ENCODE data around the gene TFEC. TPM values are rescaled to one million over a fixed set of nuclear protein-coding genes. Genes with fewer than 3 reads are reported as not detected.

The TFEC gene
- total RNA-seq, 1 donor from 2014 or later, result not detected

GRCh38 chr7:115952832-115953231 is 77.7 kb downstream of the TFEC start:
- H3K4me1 Mint-ChIP-seq (ENCODE audit: low read depth, unreplicated experiment), result no peaks in the 10 kb centered on the region
- TF ChIP-seq CTCF (IDR thresholded peaks at IDR 0.05; ENCODE audit: partially characterized antibody, unreplicated experiment), result no peak
- peak; percentile 13 for DNase-seq
- H3K4me3 Mint-ChIP-seq (ENCODE audit: unreplicated experiment), result no peak overlapping the region
- H3K27ac Mint-ChIP-seq (ENCODE audit: unreplicated experiment), result no peak overlapping the region
- H3K9me3 Mint-ChIP-seq (ENCODE audit: unreplicated experiment), result no peaks in the 10 kb centered on the region
- H3K36me3 Mint-ChIP-seq (ENCODE audit: unreplicated experiment), result no peaks in the 10 kb centered on the region
- H3K27me3 Mint-ChIP-seq (ENCODE audit: unreplicated experiment), result no peaks in the 10 kb centered on the region

- DNase-seq, result no peak
- no peak overlapping the region for H3K27ac Mint-ChIP-seq (ENCODE audit: unreplicated experiment)
- no peaks in the 10 kb centered on the region for H3K36me3 Mint-ChIP-seq (ENCODE audit: unreplicated experiment)
- no peak for TF ChIP-seq CTCF (IDR thresholded peaks at IDR 0.05; ENCODE audit: partially characterized antibody, unreplicated experiment)
- no peaks in the 10 kb centered on the region for H3K9me3 Mint-ChIP-seq (ENCODE audit: unreplicated experiment)
- no peaks in the 10 kb centered on the region for H3K27me3 Mint-ChIP-seq (ENCODE audit: unreplicated experiment)
- H3K4me1 Mint-ChIP-seq (ENCODE audit: low read depth, unreplicated experiment), result no peaks in the 10 kb centered on the region
- H3K4me3 Mint-ChIP-seq (ENCODE audit: unreplicated experiment), result no peak overlapping the region
Measured at GRCh38 chr7:115951547-115951946, 79.0 kb downstream of the TFEC start.

- DNase-seq, result no peak
- Mint-ChIP-seq H3K27ac (ENCODE audit: unreplicated experiment) (no peak overlapping the region), H3K27me3 (ENCODE audit: unreplicated experiment) (no peaks in the 10 kb centered on the region), H3K4me3 (ENCODE audit: unreplicated experiment) (no peak overlapping the region), H3K4me1 (ENCODE audit: low read depth, unreplicated experiment) (peaks cover 2% of the 10 kb centered on the region), H3K9me3 (ENCODE audit: unreplicated experiment) (no peaks in the 10 kb centered on the region), H3K36me3 (ENCODE audit: unreplicated experiment) (no peaks in the 10 kb centered on the region)
- no peak for TF ChIP-seq CTCF (IDR thresholded peaks at IDR 0.05; ENCODE audit: partially characterized antibody, unreplicated experiment)
Measured at GRCh38 chr7:115941703-115942268, 88.8 kb downstream of the TFEC start.

- peaks cover 4% of the 10 kb centered on the region for H3K4me1 Mint-ChIP-seq (ENCODE audit: low read depth, unreplicated experiment)
- no peaks in the 10 kb centered on the region for H3K27me3 Mint-ChIP-seq (ENCODE audit: unreplicated experiment)
- no peak overlapping the region for H3K27ac Mint-ChIP-seq (ENCODE audit: unreplicated experiment)
- DNase-seq, result no peak
- no peaks in the 10 kb centered on the region for H3K9me3 Mint-ChIP-seq (ENCODE audit: unreplicated experiment)
- no peak overlapping the region for H3K4me3 Mint-ChIP-seq (ENCODE audit: unreplicated experiment)
- no peak for TF ChIP-seq CTCF (IDR thresholded peaks at IDR 0.05; ENCODE audit: partially characterized antibody, unreplicated experiment)
- H3K36me3 Mint-ChIP-seq (ENCODE audit: unreplicated experiment), result no peaks in the 10 kb centered on the region
Measured at GRCh38 chr7:115940460-115941060, 90.0 kb downstream of the TFEC start.

- no peaks in the 10 kb centered on the region for H3K27me3 Mint-ChIP-seq (ENCODE audit: unreplicated experiment)
- no peaks in the 10 kb centered on the region for H3K36me3 Mint-ChIP-seq (ENCODE audit: unreplicated experiment)
- H3K4me3 Mint-ChIP-seq (ENCODE audit: unreplicated experiment), result no peak overlapping the region
- TF ChIP-seq CTCF (IDR thresholded peaks at IDR 0.05; ENCODE audit: partially characterized antibody, unreplicated experiment), result no peak
- H3K27ac Mint-ChIP-seq (ENCODE audit: unreplicated experiment), result no peak overlapping the region
- peaks cover 13% of the 10 kb centered on the region for H3K4me1 Mint-ChIP-seq (ENCODE audit: low read depth, unreplicated experiment)
- H3K9me3 Mint-ChIP-seq (ENCODE audit: unreplicated experiment), result no peaks in the 10 kb centered on the region
- DNase-seq, result no peak
Measured at GRCh38 chr7:115937960-115938359, 92.6 kb downstream of the TFEC start.
